DOHH2 (cell line): ENCODE results near the gene GSK3B.

Experiments
- H3F3A ChIP-seq: fragments of 200-600 bp; sonication (generic), shearing (Covaris generic); 2 replicates; pipeline ENCODE4 v1.6.0; 2016; ENCODE audit warnings: antibody characterized with exemption, mild to moderate bottlenecking; ENCODE audit not compliant: control insufficient read depth, insufficient read depth
- H3K27ac ChIP-seq: fragments of 200-600 bp; sonication (generic); 2 replicates; pipeline ENCODE4 v1.5.1; 2014; ENCODE audit warnings: low read depth, mild to moderate bottlenecking, low read length, moderate library complexity
- H3K27me3 ChIP-seq: fragments of 200-600 bp; sonication (generic); 2 replicates; pipeline ENCODE4 v1.6.1; 2014; ENCODE audit warnings: mild to moderate bottlenecking, low read length, mixed read lengths; ENCODE audit not compliant: control insufficient read depth
- H3K36me3 ChIP-seq: fragments of 200-600 bp; sonication (generic); 2 replicates; pipeline ENCODE4 v1.6.1; 2014; ENCODE audit warnings: mild to moderate bottlenecking, low read length, moderate library complexity, mixed read lengths; ENCODE audit not compliant: control insufficient read depth
- H3K4me1 ChIP-seq: fragments of 200-600 bp; sonication (generic); 2 replicates; pipeline ENCODE4 v1.6.1; 2014; ENCODE audit warnings: mild to moderate bottlenecking, low read length, mixed read lengths; ENCODE audit not compliant: control insufficient read depth
- H3K4me2 ChIP-seq: fragments of 200-600 bp; sonication (generic); 2 replicates; pipeline ENCODE4 v1.6.0; 2014; ENCODE audit warnings: mild to moderate bottlenecking, low read length, moderate library complexity
- H3K4me3 ChIP-seq: fragments of 200-600 bp; sonication (generic); 2 replicates; pipeline ENCODE4 v1.5.1; 2014; ENCODE audit warnings: mild to moderate bottlenecking, low read length, mixed read lengths
- H3K79me2 ChIP-seq: fragments of 200-600 bp; sonication (generic); 2 replicates; pipeline ENCODE4 v1.6.1; 2014; ENCODE audit warnings: mild to moderate bottlenecking, low read length, mixed read lengths; ENCODE audit not compliant: control insufficient read depth
- H3K9me2 ChIP-seq: fragments of 200-600 bp; sonication (generic); replicated peaks from 2 replicates; pipeline ENCODE4 v1.6.1; 2014; ENCODE audit warnings: mild to moderate bottlenecking, low read length, mixed read lengths; ENCODE audit not compliant: control insufficient read depth
- H3K9me3 ChIP-seq: fragments of 200-600 bp; sonication (generic); 2 replicates; pipeline ENCODE4 v1.6.1; 2014; ENCODE audit warnings: antibody characterized with exemption, low read length, mixed read lengths; ENCODE audit not compliant: control insufficient read depth, insufficient read depth
- H4K20me1 ChIP-seq: fragments of 200-600 bp; sonication (generic); 2 replicates; pipeline ENCODE4 v1.6.0; 2014; ENCODE audit warnings: low read depth, mild to moderate bottlenecking, antibody characterized with exemption, low read length, moderate library complexity; ENCODE audit not compliant: control insufficient read depth, insufficient read depth
- EZH2phosphoT487 ChIP-seq: fragments of 200-600 bp; sonication (generic); IDR thresholded peaks from 2 replicates; pipeline ENCODE4 v1.6.1; 2017; ENCODE audit warnings: borderline replicate concordance, mild to moderate bottlenecking, antibody characterized with exemption, low read length, moderate library complexity, mixed read lengths
- TF ChIP-seq, protein P1 (sequence below): fragments of 200-600 bp; sonication (generic); IDR thresholded peaks from one replicate; pipeline ENCODE4 v1.5.1; 2014; ENCODE audit warnings: antibody characterized with exemption, mild to moderate bottlenecking, low read depth, low read length; ENCODE audit not compliant: poor library complexity, severe bottlenecking

The GSK3B gene

GRCh38 chr3:120070263-120070981 lies 23.8 kb downstream of the GSK3B start:
- H3K4me1 ChIP-seq: peaks cover 21% of the 10 kb centered on the region
- H3K9me3 ChIP-seq: no peaks in the 10 kb centered on the region
- no peaks in the 10 kb centered on the region for H3K9me2 ChIP-seq
- H3K4me2 ChIP-seq: no peak overlapping the region
- H3F3A ChIP-seq: peaks cover 7% of the 10 kb centered on the region
- peaks cover 2% of the 10 kb centered on the region for H4K20me1 ChIP-seq
- no peak overlapping the region for H3K27ac ChIP-seq
- no peaks in the 10 kb centered on the region for H3K27me3 ChIP-seq
- no peak overlapping the region for H3K4me3 ChIP-seq
- H3K79me2 ChIP-seq: peaks cover 98% of the 10 kb centered on the region
- no peak for TF ChIP-seq EZH2phosphoT487
- TF ChIP-seq, protein P1, sequence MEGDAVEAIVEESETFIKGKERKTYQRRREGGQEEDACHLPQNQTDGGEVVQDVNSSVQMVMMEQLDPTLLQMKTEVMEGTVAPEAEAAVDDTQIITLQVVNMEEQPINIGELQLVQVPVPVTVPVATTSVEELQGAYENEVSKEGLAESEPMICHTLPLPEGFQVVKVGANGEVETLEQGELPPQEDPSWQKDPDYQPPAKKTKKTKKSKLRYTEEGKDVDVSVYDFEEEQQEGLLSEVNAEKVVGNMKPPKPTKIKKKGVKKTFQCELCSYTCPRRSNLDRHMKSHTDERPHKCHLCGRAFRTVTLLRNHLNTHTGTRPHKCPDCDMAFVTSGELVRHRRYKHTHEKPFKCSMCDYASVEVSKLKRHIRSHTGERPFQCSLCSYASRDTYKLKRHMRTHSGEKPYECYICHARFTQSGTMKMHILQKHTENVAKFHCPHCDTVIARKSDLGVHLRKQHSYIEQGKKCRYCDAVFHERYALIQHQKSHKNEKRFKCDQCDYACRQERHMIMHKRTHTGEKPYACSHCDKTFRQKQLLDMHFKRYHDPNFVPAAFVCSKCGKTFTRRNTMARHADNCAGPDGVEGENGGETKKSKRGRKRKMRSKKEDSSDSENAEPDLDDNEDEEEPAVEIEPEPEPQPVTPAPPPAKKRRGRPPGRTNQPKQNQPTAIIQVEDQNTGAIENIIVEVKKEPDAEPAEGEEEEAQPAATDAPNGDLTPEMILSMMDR: no peak
- peaks cover 11% of the 10 kb centered on the region for H3K36me3 ChIP-seq

DNA sequence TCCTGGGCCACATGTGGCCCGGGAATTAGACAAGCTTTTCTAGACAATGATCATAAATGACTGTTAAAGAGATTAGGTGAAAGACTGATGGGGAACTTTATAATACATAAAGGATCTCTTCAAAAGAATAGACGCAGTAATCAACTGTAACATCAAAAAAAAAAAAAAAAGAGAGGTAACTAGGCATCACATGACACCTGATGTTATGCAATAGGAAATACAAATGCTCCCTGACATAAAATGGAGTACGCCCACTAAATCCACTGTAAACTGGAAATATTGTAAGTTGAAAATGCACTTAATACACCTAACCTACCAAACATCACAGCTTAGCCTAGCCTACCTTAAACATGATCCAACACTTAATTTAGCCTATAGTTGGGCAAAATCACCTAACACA lies 27.2 kb downstream of the GSK3B start:
- Histone ChIP-seq H3K9me3 (no peaks in the 10 kb centered on the region), H3K4me3 (no peak overlapping the region), H3F3A (peaks cover 5% of the 10 kb centered on the region), H3K4me1 (peaks cover 26% of the 10 kb centered on the region), H3K27me3 (no peaks in the 10 kb centered on the region), H3K79me2 (peaks cover 97% of the 10 kb centered on the region), H3K27ac (no peak overlapping the region), H3K4me2 (no peak overlapping the region), H4K20me1 (peaks cover 5% of the 10 kb centered on the region), H3K36me3 (peaks cover 15% of the 10 kb centered on the region), H3K9me2 (no peaks in the 10 kb centered on the region)
- no peak for TF ChIP-seq EZH2phosphoT487
- TF ChIP-seq, protein P1: no peak

GRCh38 chr3:120066634-120067033 lies 27.6 kb downstream of the GSK3B start:
- TF ChIP-seq, protein P1: no peak
- no peak for TF ChIP-seq EZH2phosphoT487
- Histone ChIP-seq H3K27ac (no peak overlapping the region), H3K9me3 (no peaks in the 10 kb centered on the region), H3F3A (peaks cover 5% of the 10 kb centered on the region), H3K4me3 (no peak overlapping the region), H3K4me2 (no peak overlapping the region), H3K36me3 (peaks cover 15% of the 10 kb centered on the region), H3K9me2 (no peaks in the 10 kb centered on the region), H3K27me3 (no peaks in the 10 kb centered on the region), H3K4me1 (peaks cover 26% of the 10 kb centered on the region), H3K79me2 (peaks cover 97% of the 10 kb centered on the region), H4K20me1 (peaks cover 5% of the 10 kb centered on the region)
